GM19193 (cell line): ENCODE results near the gene DNAH11.

ENCODE experiments used
- POLR2A ChIP-seq: IDR thresholded peaks from 4 replicates; pipeline ENCODE4 v1.6.1; 2011; ENCODE audit not compliant: insufficient read depth, insufficient read length; ENCODE audit errors: extremely low read depth

Gene DNAH11

GRCh38 chr7:21718391-21718790 lies 175.6 kb downstream of the DNAH11 start:
- no peak for TF ChIP-seq POLR2A

- no peak for TF ChIP-seq POLR2A
Measured at GRCh38 chr7:21719846-21720245, 177.0 kb downstream of the DNAH11 start.

- TF ChIP-seq POLR2A: no peak
Measured at GRCh38 chr7:21722371-21722770, 179.5 kb downstream of the DNAH11 start.

GRCh38 chr7:21724562-21724961 lies 181.7 kb downstream of the DNAH11 start:
- TF ChIP-seq POLR2A: no peak

- TF ChIP-seq POLR2A: no peak
Measured at GRCh38 chr7:21730399-21730798, 187.6 kb downstream of the DNAH11 start.

GRCh38 chr7:21731977-21732376 lies 189.1 kb downstream of the DNAH11 start:
- TF ChIP-seq POLR2A: no peak

- no peak for TF ChIP-seq POLR2A
Measured at GRCh38 chr7:21733837-21734236, 191.0 kb downstream of the DNAH11 start.

GRCh38 chr7:21743493-21743892 lies 200.7 kb downstream of the DNAH11 start:
- no peak for TF ChIP-seq POLR2A

- no peak for TF ChIP-seq POLR2A
Measured at GRCh38 chr7:21746949-21747348, 204.1 kb downstream of the DNAH11 start.

- no peak for TF ChIP-seq POLR2A
Measured at GRCh38 chr7:21747806-21748205, 205.0 kb downstream of the DNAH11 start.

GRCh38 chr7:21749378-21749777 lies 206.5 kb downstream of the DNAH11 start:
- no peak for TF ChIP-seq POLR2A

GRCh38 chr7:21753071-21753470 lies 210.2 kb downstream of the DNAH11 start:
- TF ChIP-seq POLR2A: no peak

- TF ChIP-seq POLR2A: no peak
Measured at GRCh38 chr7:21754963-21755362, 212.1 kb downstream of the DNAH11 start.

GRCh38 chr7:21757537-21758282 lies 214.9 kb downstream of the DNAH11 start:
- no peak for TF ChIP-seq POLR2A

GRCh38 chr7:21758286-21758685 lies 215.4 kb downstream of the DNAH11 start:
- no peak for TF ChIP-seq POLR2A

- TF ChIP-seq POLR2A: no peak
Measured at GRCh38 chr7:21762469-21762868, 219.6 kb downstream of the DNAH11 start.

- TF ChIP-seq POLR2A: no peak
Measured at GRCh38 chr7:21763818-21764217, 221.0 kb downstream of the DNAH11 start.
